ENCODE data around the gene CFP.
"Not testable (repeated sequence)": the region's sequence is repeated elsewhere in the genome, so short reads cannot be mapped to it uniquely, and the experiment has no call there.

CFP gene

GRCh38 chrX:47608130-47608810 is 21.5 kb downstream of the CFP start:
- no peak overlapping the region for H3K4me3 ChIP-seq (ENCODE audit: control insufficient read depth, low read depth, low read length)
- TF ChIP-seq CTCF (IDR thresholded peaks at IDR 0.05; ENCODE audit: control insufficient read depth, insufficient read depth, low read depth, low read length, missing control alignments) = no peak
- DNase-seq (ENCODE audit: low read depth) = no peak

DNA sequence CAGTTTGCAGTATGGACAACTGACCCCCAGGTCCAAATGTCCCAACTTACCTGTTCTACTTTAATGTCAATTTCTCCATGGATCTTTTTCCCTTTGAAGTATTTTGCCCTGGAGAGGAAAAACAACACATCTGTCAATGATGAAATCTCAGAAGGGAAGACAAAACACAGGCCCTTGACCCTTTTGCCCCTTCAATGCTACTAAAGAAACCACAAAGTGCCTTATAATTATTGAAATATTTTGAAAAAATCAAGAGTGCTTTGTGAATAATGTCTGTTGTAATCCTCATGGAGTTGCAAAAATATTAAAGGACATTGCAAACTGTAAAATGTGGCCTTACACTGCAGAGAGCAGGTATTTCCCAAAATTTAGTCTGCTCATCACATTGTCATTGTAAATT is 22.6 kb downstream of the CFP start:
- H3K4me3 ChIP-seq (ENCODE audit: control insufficient read depth, low read depth, low read length) = no peak overlapping the region
- no peak for DNase-seq (ENCODE audit: low read depth)
- TF ChIP-seq CTCF (IDR thresholded peaks at IDR 0.05; ENCODE audit: control insufficient read depth, insufficient read depth, low read depth, low read length, missing control alignments) = no peak

DNA sequence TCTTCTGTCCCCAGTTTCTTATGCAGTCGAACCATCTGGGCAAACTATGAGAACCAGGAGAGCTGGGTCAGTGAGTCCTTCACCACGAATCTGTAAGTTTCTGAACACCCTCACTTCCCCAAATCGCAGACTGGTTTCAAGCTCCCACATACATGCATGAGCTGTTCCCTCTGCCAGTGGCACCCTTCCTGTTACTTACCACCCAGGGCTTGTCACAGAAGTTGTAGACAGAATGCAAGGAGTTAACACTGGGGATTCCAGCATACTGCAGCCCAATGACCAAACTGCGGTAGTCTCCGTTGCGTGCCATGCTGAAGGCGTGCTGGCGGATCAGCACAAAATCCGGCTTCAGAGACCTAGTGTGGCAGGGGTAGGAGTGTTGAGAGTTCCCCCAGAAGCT is 24.7 kb downstream of the CFP start:
- TF ChIP-seq CTCF (IDR thresholded peaks at IDR 0.05; ENCODE audit: control insufficient read depth, insufficient read depth, low read depth, low read length, missing control alignments) = no peak
- no peak for DNase-seq (ENCODE audit: low read depth)
- no peak overlapping the region for H3K4me3 ChIP-seq (ENCODE audit: control insufficient read depth, low read depth, low read length)

DNA sequence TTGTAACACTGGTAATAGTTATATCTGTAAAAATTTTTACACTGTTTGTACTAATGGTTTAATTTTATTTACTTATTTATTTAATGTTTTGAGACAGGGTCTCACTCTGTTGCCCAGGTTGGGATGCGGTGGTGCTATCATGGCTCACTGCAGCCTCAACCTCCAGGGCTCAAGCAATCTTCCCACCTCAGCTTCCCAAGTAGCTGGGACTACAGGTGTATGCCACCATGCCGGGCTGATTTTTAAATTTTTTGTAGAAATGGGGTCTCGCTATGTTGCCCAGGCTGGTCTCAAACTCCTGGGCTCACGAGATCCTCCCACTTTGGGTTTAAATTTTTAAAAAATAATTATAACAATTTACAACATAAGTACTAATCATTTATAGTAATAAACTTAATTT is 26.6 kb downstream of the CFP start:
- H3K4me3 ChIP-seq (ENCODE audit: control insufficient read depth, low read depth, low read length); DNase-seq (ENCODE audit: low read depth): not testable (repeated sequence)

- DNase-seq (ENCODE audit: low read depth) = no peak
- no peak for TF ChIP-seq CTCF (IDR thresholded peaks at IDR 0.05; ENCODE audit: control insufficient read depth, insufficient read depth, low read depth, low read length, missing control alignments)
Measured at GRCh38 chrX:47597222-47597621, 32.5 kb downstream of the CFP start.

DNA sequence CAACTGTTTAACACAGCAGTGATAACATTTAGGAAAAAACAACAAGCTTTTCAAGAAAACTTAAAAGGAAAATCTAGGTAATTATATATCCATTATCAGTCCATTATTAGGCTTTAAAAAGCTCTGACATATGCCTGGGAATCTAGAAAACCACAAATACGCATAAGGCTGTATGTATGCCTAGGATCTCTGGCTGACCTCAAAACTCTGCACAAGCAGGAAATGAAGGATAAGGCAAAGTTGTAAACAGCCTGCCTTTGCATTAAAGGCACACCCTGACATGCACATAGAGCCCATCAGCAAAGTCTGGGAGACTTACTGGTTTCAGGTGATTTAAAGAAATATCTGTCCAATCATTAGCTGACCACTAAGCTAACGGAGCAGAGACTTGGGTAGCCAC is 33.5 kb downstream of the CFP start:
- no peak overlapping the region for H3K4me3 ChIP-seq (ENCODE audit: control insufficient read depth, low read depth, low read length)
- TF ChIP-seq CTCF (IDR thresholded peaks at IDR 0.05; ENCODE audit: control insufficient read depth, insufficient read depth, low read depth, low read length, missing control alignments) = no peak
- DNase-seq (ENCODE audit: low read depth) = no peak

More at GRCh38 chrX:47597222-47597621, 32.5 kb downstream of the CFP start:
- no peak overlapping the region for H3K4me3 ChIP-seq (ENCODE audit: control insufficient read depth, low read depth, low read length)

DNA sequence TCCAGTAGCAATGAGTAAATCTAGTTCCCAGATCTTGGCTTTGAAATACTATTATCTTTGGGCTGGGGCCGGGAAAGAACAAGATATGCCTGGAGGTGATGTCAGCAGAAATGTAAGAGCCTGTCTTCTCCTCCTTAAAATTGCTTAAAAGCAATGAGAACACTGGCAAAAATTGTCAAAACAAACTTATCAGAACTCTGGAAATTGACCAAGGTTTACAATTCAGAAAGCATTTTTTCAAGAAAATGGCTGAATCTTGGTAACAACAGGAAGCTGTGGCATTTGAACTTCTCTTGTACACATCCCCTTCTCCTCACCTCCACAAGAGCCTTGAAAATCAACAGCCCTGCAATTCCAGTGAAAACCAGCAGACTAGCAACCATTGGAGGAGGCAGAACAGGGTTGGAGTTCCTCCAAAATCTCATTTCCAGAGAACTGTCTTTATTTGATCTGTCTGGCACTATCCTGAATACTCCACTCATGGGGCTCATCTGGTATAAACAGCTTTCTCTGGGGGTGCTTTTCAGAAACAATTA is 33.9 kb downstream of the CFP start:
- DNase-seq (ENCODE audit: low read depth) = peak; percentile 25
- TF ChIP-seq CTCF (IDR thresholded peaks at IDR 0.05; ENCODE audit: control insufficient read depth, insufficient read depth, low read depth, low read length, missing control alignments) = no peak
- no peak overlapping the region for H3K4me3 ChIP-seq (ENCODE audit: control insufficient read depth, low read depth, low read length)

Measured in AG09309 (cell line).